ENCODE data around the gene CEP72. TPM values are rescaled to one million over a fixed set of nuclear protein-coding genes. Genes with fewer than 3 reads are reported as not detected.
"Not testable (repeated sequence)": the region's sequence is repeated elsewhere in the genome, so short reads cannot be mapped to it uniquely, and the experiment has no call there.

CEP72 gene
- total RNA-seq, 1 donor, result 5.2 TPM

DNA sequence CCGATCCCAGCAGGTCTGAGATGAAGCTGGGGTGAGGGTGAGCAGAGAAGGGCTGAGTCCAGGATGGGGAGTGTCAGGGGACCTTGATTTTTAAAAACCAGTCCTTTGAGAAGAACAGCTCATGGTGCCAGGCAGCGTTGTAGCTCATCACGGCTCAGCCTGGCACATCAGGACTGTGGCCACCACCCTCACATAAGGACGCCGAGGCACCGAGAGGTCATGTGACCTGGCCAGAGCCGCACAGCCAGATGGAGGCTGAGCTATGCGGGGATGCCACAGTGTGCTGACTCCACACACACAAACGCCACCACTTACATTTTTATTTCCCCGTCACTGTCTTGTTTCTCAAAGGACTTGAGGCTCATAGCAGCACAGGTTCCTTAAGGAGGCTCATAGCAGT lies 32.9 kb upstream of the CEP72 start:
- TF ChIP-seq CTCF (IDR thresholded peaks at IDR 0.05; ENCODE audit: insufficient read depth, low read depth, low read length), result no peak
- no peak for DNase-seq (ENCODE audit: low read depth)
- H3K4me3 ChIP-seq (ENCODE audit: low read depth, low read length), result no peak overlapping the region

- H3K4me3 ChIP-seq (ENCODE audit: low read depth, low read length), result no peak overlapping the region
- no peak for DNase-seq (ENCODE audit: low read depth)
- no peak for TF ChIP-seq CTCF (IDR thresholded peaks at IDR 0.05; ENCODE audit: insufficient read depth, low read depth, low read length)
Observed at GRCh38 chr5:579746-580366, 32.3 kb upstream of the CEP72 start.

- no peak overlapping the region for H3K4me3 ChIP-seq (ENCODE audit: low read depth, low read length)
- DNase-seq (ENCODE audit: low read depth), result no peak
- no peak for TF ChIP-seq CTCF (IDR thresholded peaks at IDR 0.05; ENCODE audit: insufficient read depth, low read depth, low read length)
Observed at GRCh38 chr5:580436-580835, 31.7 kb upstream of the CEP72 start.

GRCh38 chr5:581266-581665 lies 30.9 kb upstream of the CEP72 start:
- no peak for TF ChIP-seq CTCF (IDR thresholded peaks at IDR 0.05; ENCODE audit: insufficient read depth, low read depth, low read length)
- H3K4me3 ChIP-seq (ENCODE audit: low read depth, low read length), result no peak overlapping the region
- no peak for DNase-seq (ENCODE audit: low read depth)

DNA sequence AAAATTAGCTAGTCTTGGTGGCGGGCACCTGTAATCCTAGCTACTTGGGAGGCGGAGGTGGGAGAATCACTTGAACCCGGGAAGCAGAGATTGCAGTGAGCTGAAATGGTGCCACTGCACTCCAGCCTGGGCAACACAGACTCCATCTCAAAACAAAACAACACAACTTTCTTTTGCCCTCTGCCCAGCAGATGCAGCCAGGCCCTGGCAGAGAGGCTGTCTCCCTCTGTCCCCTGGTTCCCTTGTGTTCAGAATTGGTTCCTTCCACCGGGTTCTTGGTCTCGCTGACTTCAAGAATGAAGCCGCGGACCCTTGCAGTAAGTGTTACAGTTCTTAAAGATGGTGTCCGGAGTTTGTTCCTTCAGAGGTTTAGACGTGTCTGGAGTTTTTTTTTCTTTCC lies 30.2 kb upstream of the CEP72 start:
- TF ChIP-seq CTCF (IDR thresholded peaks at IDR 0.05; ENCODE audit: insufficient read depth, low read depth, low read length), result no peak
- H3K4me3 ChIP-seq (ENCODE audit: low read depth, low read length), result no peak overlapping the region
- DNase-seq (ENCODE audit: low read depth), result no peak

DNA sequence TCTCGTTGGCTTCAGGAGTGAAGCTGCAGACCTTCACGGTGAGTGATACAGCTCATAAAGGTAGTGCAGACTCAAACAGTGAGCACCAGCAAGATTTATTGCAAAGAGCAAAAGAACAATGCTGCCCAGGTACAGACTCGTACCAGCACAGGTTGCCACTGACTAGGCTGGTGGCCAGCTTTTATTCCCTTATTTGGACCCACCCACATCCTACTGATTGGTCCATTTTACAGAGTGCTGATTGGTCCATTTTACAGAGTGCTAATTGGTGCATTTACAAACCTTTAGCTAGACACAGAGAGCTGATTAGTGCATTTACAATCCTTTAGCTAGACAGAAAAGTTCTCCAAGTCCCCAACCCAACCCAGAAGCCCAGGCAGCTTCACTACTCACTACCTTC lies 29.7 kb upstream of the CEP72 start:
- H3K4me3 ChIP-seq (ENCODE audit: low read depth, low read length); DNase-seq (ENCODE audit: low read depth): not testable (repeated sequence)

DNA sequence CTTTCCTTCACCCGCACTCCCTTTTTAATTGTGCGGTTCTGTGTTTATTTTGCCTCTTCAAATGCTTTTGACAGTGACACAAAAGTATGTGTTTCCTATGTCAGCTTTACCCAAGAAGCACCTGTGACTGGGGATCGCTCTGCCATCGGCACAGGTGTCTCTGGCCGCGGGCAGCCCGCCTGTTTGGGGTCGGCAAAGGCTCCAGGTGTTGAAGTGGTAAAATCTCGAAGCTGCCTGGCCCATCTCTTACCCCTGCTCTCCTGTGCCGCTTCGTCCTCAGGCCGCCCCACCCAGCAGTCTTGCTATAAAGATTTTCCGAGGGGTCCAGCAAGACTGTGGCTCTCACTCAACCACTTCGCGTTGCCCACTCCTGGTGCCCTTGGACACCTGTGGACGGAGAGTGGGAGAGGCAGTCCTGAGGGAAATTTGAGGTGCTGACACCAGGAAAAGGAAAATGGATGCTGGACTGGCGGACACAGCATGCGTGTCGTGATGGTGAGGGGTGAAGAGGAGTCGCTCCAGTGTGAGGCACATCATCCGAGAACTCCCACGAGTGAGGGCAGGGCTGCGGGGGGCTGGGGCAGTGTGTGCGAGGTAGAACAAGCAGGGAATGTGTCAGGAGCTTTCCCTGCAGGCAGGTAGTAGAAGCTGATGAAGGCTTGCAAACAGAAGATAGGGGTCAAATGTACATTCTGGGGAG lies 29.1 kb upstream of the CEP72 start:
- no peak for TF ChIP-seq CTCF (IDR thresholded peaks at IDR 0.05; ENCODE audit: insufficient read depth, low read depth, low read length)
- DNase-seq (ENCODE audit: low read depth), result no peak
- no peak overlapping the region for H3K4me3 ChIP-seq (ENCODE audit: low read depth, low read length)

All from fibroblast of villous mesenchyme (primary cell).